Measurements from ENCODE around the gene RTEL1. TPM values are rescaled to one million over a fixed set of nuclear protein-coding genes. Genes with fewer than 3 reads are reported as not detected.
A peak's percentile ranks its signal among the peaks of the same experiment; 100 is the strongest.
"Not testable (repeated sequence)": the region's sequence is repeated elsewhere in the genome, so short reads cannot be mapped to it uniquely, and the experiment has no call there.

Gene RTEL1
- total RNA-seq, 2 experiments from 2014 or later, result 33.6 to 34.8 TPM

GRCh38 chr20:63658749-63659187 lies 656 bp downstream of the RTEL1 start:
- intact Hi-C loops (cut with micrococcal nuclease), result loop anchor here (1.0 to 10.0 kb wide), 8 partner anchors 28 to 406 kb away; partner anchors contain the start of genes ARFRP1, TCEA2 and UCKL1
- CTCF ChIA-PET, result interaction anchor here (0.8 kb wide), 1 partner anchor 17 kb away, joined by 5 read pairs; no protein-coding TSS in a partner anchor

GRCh38 chr20:63659370-63659769 lies 1.3 kb downstream of the RTEL1 start:
- no peak for DNase-seq
- Mint-ChIP-seq H3K27ac (no peak overlapping the region), H3K9me3 (no peaks in the 10 kb centered on the region), H3K4me3 (peak overlapping the region; percentile 98), H3K4me1 (ENCODE audit: low read depth) (peaks cover 31% of the 10 kb centered on the region), H3K27me3 (ENCODE audit: low read depth) (no peaks in the 10 kb centered on the region), H3K36me3 (ENCODE audit: low read depth) (peaks cover 10% of the 10 kb centered on the region)
- intact Hi-C loops (cut with micrococcal nuclease), result loop anchor here (2.0 to 10.0 kb wide), 4 partner anchors 31 to 405 kb away; partner anchors contain the start of genes TCEA2 and UCKL1
- CTCF ChIA-PET, result no interaction called here

More at GRCh38 chr20:63658749-63659187, 656 bp downstream of the RTEL1 start:
- Mint-ChIP-seq H3K9me3 (no peaks in the 10 kb centered on the region), H3K36me3 (ENCODE audit: low read depth) (peaks cover 10% of the 10 kb centered on the region), H3K27me3 (ENCODE audit: low read depth) (no peaks in the 10 kb centered on the region), H3K27ac (peak overlapping the region; percentile 93), H3K4me3 (peak overlapping the region; percentile 98), H3K4me1 (ENCODE audit: low read depth) (peaks cover 37% of the 10 kb centered on the region)
- DNase-seq, result no peak

GRCh38 chr20:63660174-63660573 lies 2.1 kb downstream of the RTEL1 start:
- H3K9me3 Mint-ChIP-seq; intact Hi-C loops (cut with micrococcal nuclease); CTCF ChIA-PET; DNase-seq; H3K27ac Mint-ChIP-seq; H3K27me3 Mint-ChIP-seq (ENCODE audit: low read depth): not testable (repeated sequence)
- Mint-ChIP-seq H3K4me3 (peak overlapping the region; percentile 98), H3K4me1 (ENCODE audit: low read depth) (peaks cover 27% of the 10 kb centered on the region), H3K36me3 (ENCODE audit: low read depth) (peaks cover 13% of the 10 kb centered on the region)

- no peaks in the 10 kb centered on the region for H3K9me3 Mint-ChIP-seq
- H3K27ac Mint-ChIP-seq, result no peak overlapping the region
- no peaks in the 10 kb centered on the region for H3K27me3 Mint-ChIP-seq (ENCODE audit: low read depth)
- CTCF ChIA-PET, result interaction anchor here (1.5 kb wide), 1 partner anchor 124 kb away, joined by 3 read pairs; the partner anchor contains the start of gene PTK6
- no peak overlapping the region for H3K4me3 Mint-ChIP-seq
- no peak for DNase-seq
- peaks cover 27% of the 10 kb centered on the region for H3K4me1 Mint-ChIP-seq (ENCODE audit: low read depth)
- peaks cover 13% of the 10 kb centered on the region for H3K36me3 Mint-ChIP-seq (ENCODE audit: low read depth)
- intact Hi-C loops (cut with micrococcal nuclease), result no loop called here
These were observed 2.5 kb downstream of the RTEL1 start for GRCh38 chr20:63660622-63661021.

- peaks cover 13% of the 10 kb centered on the region for H3K36me3 Mint-ChIP-seq (ENCODE audit: low read depth)
- no peak overlapping the region for H3K4me3 Mint-ChIP-seq
- H3K9me3 Mint-ChIP-seq, result no peaks in the 10 kb centered on the region
- no peak overlapping the region for H3K27ac Mint-ChIP-seq
- intact Hi-C loops (cut with micrococcal nuclease), result no loop called here
- H3K4me1 Mint-ChIP-seq (ENCODE audit: low read depth), result peaks cover 27% of the 10 kb centered on the region
- H3K27me3 Mint-ChIP-seq (ENCODE audit: low read depth), result no peaks in the 10 kb centered on the region
- no peak for DNase-seq
- CTCF ChIA-PET, result interaction anchor here (1.5 kb wide), 1 partner anchor 124 kb away, joined by 3 read pairs; the partner anchor contains the start of gene PTK6
These were observed 3.0 kb downstream of the RTEL1 start for GRCh38 chr20:63661108-63661507.

GRCh38 chr20:63661959-63662812 lies 4.1 kb downstream of the RTEL1 start:
- Mint-ChIP-seq H3K4me3 (no peak overlapping the region), H3K4me1 (ENCODE audit: low read depth) (peaks cover 24% of the 10 kb centered on the region), H3K9me3 (no peaks in the 10 kb centered on the region), H3K36me3 (ENCODE audit: low read depth) (peaks cover 15% of the 10 kb centered on the region), H3K27me3 (ENCODE audit: low read depth) (no peaks in the 10 kb centered on the region), H3K27ac (no peak overlapping the region)
- CTCF ChIA-PET, result interaction anchor here (1.5 kb wide), 1 partner anchor 125 kb away, joined by 3 read pairs; the partner anchor contains the start of gene PTK6
- no peak for DNase-seq
- intact Hi-C loops (cut with micrococcal nuclease), result no loop called here

- Mint-ChIP-seq H3K4me1 (ENCODE audit: low read depth) (peaks cover 24% of the 10 kb centered on the region), H3K36me3 (ENCODE audit: low read depth) (peaks cover 17% of the 10 kb centered on the region), H3K4me3 (no peak overlapping the region), H3K9me3 (no peaks in the 10 kb centered on the region), H3K27ac (no peak overlapping the region), H3K27me3 (ENCODE audit: low read depth) (no peaks in the 10 kb centered on the region)
- CTCF ChIA-PET, result no interaction called here
- no peak for DNase-seq
- intact Hi-C loops (cut with micrococcal nuclease), result no loop called here
These were observed 4.7 kb downstream of the RTEL1 start for GRCh38 chr20:63662813-63663189.

GRCh38 chr20:63663332-63664066 lies 5.4 kb downstream of the RTEL1 start:
- H3K4me3 Mint-ChIP-seq, result no peak overlapping the region
- peaks cover 19% of the 10 kb centered on the region for H3K4me1 Mint-ChIP-seq (ENCODE audit: low read depth)

GRCh38 chr20:63664143-63664851 lies 6.2 kb downstream of the RTEL1 start:
- peaks cover 26% of the 10 kb centered on the region for H3K36me3 Mint-ChIP-seq (ENCODE audit: low read depth)
- no peak overlapping the region for H3K27ac Mint-ChIP-seq
- H3K9me3 Mint-ChIP-seq, result no peaks in the 10 kb centered on the region
- H3K27me3 Mint-ChIP-seq (ENCODE audit: low read depth), result no peaks in the 10 kb centered on the region
- intact Hi-C loops (cut with micrococcal nuclease), result no loop called here
- H3K4me1 Mint-ChIP-seq (ENCODE audit: low read depth), result peaks cover 13% of the 10 kb centered on the region
- no peak overlapping the region for H3K4me3 Mint-ChIP-seq
- DNase-seq, result no peak
- CTCF ChIA-PET, result no interaction called here

More at GRCh38 chr20:63663332-63664066, 5.4 kb downstream of the RTEL1 start:
- Mint-ChIP-seq H3K36me3 (ENCODE audit: low read depth) (peaks cover 20% of the 10 kb centered on the region), H3K9me3 (no peaks in the 10 kb centered on the region), H3K27ac (no peak overlapping the region), H3K27me3 (ENCODE audit: low read depth) (no peaks in the 10 kb centered on the region)
- DNase-seq, result no peak
- intact Hi-C loops (cut with micrococcal nuclease), result no loop called here
- CTCF ChIA-PET, result no interaction called here

- CTCF ChIA-PET, result no interaction called here
- DNase-seq, result no peak
- Mint-ChIP-seq H3K4me1 (ENCODE audit: low read depth) (peaks cover 6% of the 10 kb centered on the region), H3K9me3 (no peaks in the 10 kb centered on the region), H3K27ac (peak overlapping the region; percentile 47), H3K27me3 (ENCODE audit: low read depth) (no peaks in the 10 kb centered on the region), H3K36me3 (ENCODE audit: low read depth) (peaks cover 23% of the 10 kb centered on the region), H3K4me3 (no peak overlapping the region)
- intact Hi-C loops (cut with micrococcal nuclease), result no loop called here
These were observed 6.9 kb downstream of the RTEL1 start for GRCh38 chr20:63664861-63665594.

GRCh38 chr20:63665708-63666107 lies 7.6 kb downstream of the RTEL1 start:
- CTCF ChIA-PET, result no interaction called here
- Mint-ChIP-seq H3K4me1 (ENCODE audit: low read depth) (peaks cover 1% of the 10 kb centered on the region), H3K36me3 (ENCODE audit: low read depth) (peaks cover 20% of the 10 kb centered on the region), H3K9me3 (no peaks in the 10 kb centered on the region), H3K4me3 (no peak overlapping the region), H3K27ac (no peak overlapping the region), H3K27me3 (ENCODE audit: low read depth) (no peaks in the 10 kb centered on the region)
- intact Hi-C loops (cut with micrococcal nuclease), result no loop called here
- DNase-seq, result no peak
